Left ventricle myocardium inferior (tissue), 1 donor: Measurements from ENCODE around the gene RAB31. TPM values are rescaled to one million over a fixed set of nuclear protein-coding genes. Genes with fewer than 3 reads are reported as not detected.

Source experiments
- DNase-seq: peaks from one replicate; pipeline ENCODE4 v3.0.0-alpha.2; 2020
- H3K27ac ChIP-seq: fragments of 200-600 bp; replicated peaks from 2 replicates; pipeline ENCODE4 v1.8.0; 2021
- H3K27me3 ChIP-seq: fragments of 200-600 bp; 2 replicates; pipeline ENCODE4 v1.8.0; 2021; ENCODE audit warnings: low read depth
- H3K36me3 ChIP-seq: fragments of 200-600 bp; 2 replicates; pipeline ENCODE4 v1.8.0; 2021
- H3K4me1 ChIP-seq: fragments of 200-600 bp; 2 replicates; pipeline ENCODE4 v1.8.0; 2021
- H3K4me3 ChIP-seq: fragments of 200-600 bp; 2 replicates; pipeline ENCODE4 v1.8.0; 2021; ENCODE audit warnings: mild to moderate bottlenecking, moderate library complexity
- H3K9me3 ChIP-seq: fragments of 200-600 bp; replicated peaks from 2 replicates; pipeline ENCODE4 v1.8.0; 2021
- CTCF ChIP-seq: fragments of 200-600 bp; IDR thresholded peaks from 2 replicates; pipeline ENCODE4 v1.8.0; 2021; ENCODE audit warnings: antibody characterized with exemption, mild to moderate bottlenecking, borderline replicate concordance
- intact Hi-C: fragments of 100-400 bp; cut with micrococcal nuclease; formaldehyde crosslinking; loops from one replicate; pipeline ENCODE4 v1.11.0; 2022
- total RNA-seq: library from RNA; stranded (reverse); fragmentation: NEBNext Ultra II Directional; extraction: Animal tissue kit (Norgen Biotek cat#: 25700); gene quantifications from one replicate; pipeline ENCODE4 v1.2.1, GENCODE V29; 2021
- donor health status: DM: no; HTN: yes; CAD: no; lungs with severe emphysema.

Gene RAB31
- total RNA-seq, 1 donor from 2014 or later, result 12.0 TPM

- no peak overlapping the region for H3K27ac ChIP-seq
- no peak for TF ChIP-seq CTCF
- no peak overlapping the region for H3K4me3 ChIP-seq
- H3K9me3 ChIP-seq, result no peaks in the 10 kb centered on the region
- H3K4me1 ChIP-seq, result peaks cover 15% of the 10 kb centered on the region
- no peak for DNase-seq
- no peaks in the 10 kb centered on the region for H3K36me3 ChIP-seq
- H3K27me3 ChIP-seq, result no peaks in the 10 kb centered on the region
- intact Hi-C loops, result no loop called here
Observed at GRCh38 chr18:9796011-9796410, 87.9 kb downstream of the RAB31 start.

- no peak for DNase-seq
- Histone ChIP-seq H3K27ac (peak overlapping the region; percentile 7), H3K4me3 (no peak overlapping the region), H3K4me1 (peaks cover 21% of the 10 kb centered on the region), H3K9me3 (no peaks in the 10 kb centered on the region), H3K36me3 (no peaks in the 10 kb centered on the region), H3K27me3 (no peaks in the 10 kb centered on the region)
- no peak for TF ChIP-seq CTCF
- intact Hi-C loops, result no loop called here
Observed at GRCh38 chr18:9796935-9797549, 88.9 kb downstream of the RAB31 start.

GRCh38 chr18:9802175-9803062, 94.3 kb downstream of the RAB31 start:
- intact Hi-C loops, result no loop called here
- Histone ChIP-seq H3K9me3 (no peaks in the 10 kb centered on the region), H3K4me1 (peaks cover 52% of the 10 kb centered on the region), H3K4me3 (no peak overlapping the region), H3K36me3 (no peaks in the 10 kb centered on the region), H3K27ac (peak overlapping the region; percentile 91), H3K27me3 (no peaks in the 10 kb centered on the region)
- DNase-seq, result no peak
- TF ChIP-seq CTCF, result no peak

GRCh38 chr18:9803063-9803697, 95.1 kb downstream of the RAB31 start:
- Histone ChIP-seq H3K27ac (peak overlapping the region; percentile 91), H3K4me1 (peaks cover 49% of the 10 kb centered on the region), H3K9me3 (no peaks in the 10 kb centered on the region), H3K4me3 (no peak overlapping the region), H3K36me3 (no peaks in the 10 kb centered on the region), H3K27me3 (no peaks in the 10 kb centered on the region)
- DNase-seq, result no peak
- TF ChIP-seq CTCF, result no peak
- intact Hi-C loops, result no loop called here

GRCh38 chr18:9803698-9804516, 95.8 kb downstream of the RAB31 start:
- DNase-seq, result peak; percentile 43
- Histone ChIP-seq H3K4me3 (peak overlapping the region; percentile 15), H3K9me3 (no peaks in the 10 kb centered on the region), H3K27ac (peak overlapping the region; percentile 91), H3K27me3 (no peaks in the 10 kb centered on the region), H3K36me3 (no peaks in the 10 kb centered on the region), H3K4me1 (peaks cover 49% of the 10 kb centered on the region)
- TF ChIP-seq CTCF, result no peak
- intact Hi-C loops, result no loop called here
